Activated T-helper 1 cell treated with anti-CD3 and anti-CD28 coated beads, Interleukin-12 subunit alpha, Interleukin-12 subunit beta, Interleukin-2, Interleukin-4 antibody, amounts not matched to agents 30 ng/mL and 10 ng/mL and 1 ng/mL, durations not matched to agents 14 hours and 24 hours and 36 hours (primary cell): ENCODE measurements around the gene TSPAN9. TPM values are rescaled to one million over a fixed set of nuclear protein-coding genes. Genes with fewer than 3 reads are reported as not detected.

ENCODE experiments used
- DNase-seq: peaks from one replicate; pipeline ENCODE4 v3.0.0; 2021; ENCODE audit warnings: low spot score
- H3K27ac Mint-ChIP-seq: one replicate; pipeline ENCODE4 v1.8.0; 2021; ENCODE audit warnings: mild to moderate bottlenecking, mixed read lengths
- H3K27me3 Mint-ChIP-seq: one replicate; pipeline ENCODE4 v1.8.0; 2022; ENCODE audit warnings: mild to moderate bottlenecking, moderate library complexity, mixed read lengths; ENCODE audit not compliant: insufficient read depth
- H3K36me3 Mint-ChIP-seq: one replicate; pipeline ENCODE4 v1.8.0; 2021; ENCODE audit warnings: low read depth, mixed read lengths
- H3K4me1 Mint-ChIP-seq: one replicate; pipeline ENCODE4 v1.8.0; 2021; ENCODE audit warnings: low read depth, mixed read lengths
- H3K4me3 Mint-ChIP-seq: one replicate; pipeline ENCODE4 v1.8.0; 2021; ENCODE audit warnings: mild to moderate bottlenecking, moderate library complexity, mixed read lengths
- H3K9me3 Mint-ChIP-seq: one replicate; pipeline ENCODE4 v1.8.0; 2021; ENCODE audit warnings: mixed read lengths
- intact Hi-C: fragments of 100-400 bp; cut with micrococcal nuclease; formaldehyde crosslinking; loops from one replicate; pipeline ENCODE4 v1.15.1; 2024
- total RNA-seq: library from RNA; stranded (reverse); gene quantifications from 2 replicates; pipeline ENCODE4 v1.2.3, GENCODE V29; 2022

The TSPAN9 gene
- total RNA-seq, 1 donor from 2014 or later: 0.44 TPM

GRCh38 chr12:3139760-3140159 is 62.6 kb downstream of the TSPAN9 start:
- Mint-ChIP-seq H3K4me3 (no peak overlapping the region), H3K9me3 (no peaks in the 10 kb centered on the region), H3K27me3 (peaks cover 15% of the 10 kb centered on the region), H3K27ac (no peak overlapping the region), H3K36me3 (no peaks in the 10 kb centered on the region), H3K4me1 (no peaks in the 10 kb centered on the region)
- intact Hi-C loops: no loop called here
- DNase-seq: no peak

DNA sequence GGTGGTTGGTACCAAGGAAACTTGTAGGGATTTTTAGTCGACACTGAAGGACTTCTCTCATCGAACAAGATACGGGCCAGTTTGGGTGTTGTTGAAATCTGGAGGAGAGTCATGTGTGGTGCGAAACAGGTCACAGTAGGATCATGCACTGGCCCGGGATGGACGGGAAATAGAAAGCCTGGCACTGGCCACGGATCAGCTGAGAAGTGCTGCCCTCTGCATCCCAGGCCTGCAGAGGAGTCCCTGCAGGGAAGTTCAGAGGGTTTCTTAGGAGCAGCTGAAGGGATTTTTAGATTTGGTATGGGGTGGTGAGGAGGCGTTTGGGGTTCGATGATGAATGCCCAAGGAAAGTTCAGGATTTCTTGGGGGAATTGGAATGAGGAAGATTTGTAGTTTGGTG is 63.1 kb downstream of the TSPAN9 start:
- DNase-seq: no peak
- Mint-ChIP-seq H3K4me1 (no peaks in the 10 kb centered on the region), H3K9me3 (no peaks in the 10 kb centered on the region), H3K4me3 (no peak overlapping the region), H3K36me3 (no peaks in the 10 kb centered on the region), H3K27me3 (peaks cover 15% of the 10 kb centered on the region), H3K27ac (no peak overlapping the region)
- intact Hi-C loops: no loop called here

GRCh38 chr12:3141339-3142321 is 64.5 kb downstream of the TSPAN9 start:
- Mint-ChIP-seq H3K4me1 (no peaks in the 10 kb centered on the region), H3K27ac (no peak overlapping the region), H3K9me3 (no peaks in the 10 kb centered on the region), H3K4me3 (no peak overlapping the region), H3K27me3 (peaks cover 9% of the 10 kb centered on the region), H3K36me3 (no peaks in the 10 kb centered on the region)
- intact Hi-C loops: no loop called here
- no peak for DNase-seq

- Mint-ChIP-seq H3K27ac (no peak overlapping the region), H3K9me3 (no peaks in the 10 kb centered on the region), H3K36me3 (no peaks in the 10 kb centered on the region), H3K27me3 (peaks cover 7% of the 10 kb centered on the region), H3K4me3 (no peak overlapping the region), H3K4me1 (no peaks in the 10 kb centered on the region)
- intact Hi-C loops: no loop called here
- DNase-seq: no peak
Observed at GRCh38 chr12:3142386-3142785, 65.2 kb downstream of the TSPAN9 start.

- no peaks in the 10 kb centered on the region for H3K9me3 Mint-ChIP-seq
- H3K36me3 Mint-ChIP-seq: no peaks in the 10 kb centered on the region
- peaks cover 10% of the 10 kb centered on the region for H3K27me3 Mint-ChIP-seq
- intact Hi-C loops: no loop called here
- DNase-seq: no peak
- H3K4me1 Mint-ChIP-seq: no peaks in the 10 kb centered on the region
- H3K27ac Mint-ChIP-seq: no peak overlapping the region
- H3K4me3 Mint-ChIP-seq: no peak overlapping the region
Observed at GRCh38 chr12:3144495-3144894, 67.3 kb downstream of the TSPAN9 start.

GRCh38 chr12:3145033-3145432 is 67.9 kb downstream of the TSPAN9 start:
- H3K4me3 Mint-ChIP-seq: no peak overlapping the region
- H3K36me3 Mint-ChIP-seq: no peaks in the 10 kb centered on the region
- no peak overlapping the region for H3K27ac Mint-ChIP-seq

DNA sequence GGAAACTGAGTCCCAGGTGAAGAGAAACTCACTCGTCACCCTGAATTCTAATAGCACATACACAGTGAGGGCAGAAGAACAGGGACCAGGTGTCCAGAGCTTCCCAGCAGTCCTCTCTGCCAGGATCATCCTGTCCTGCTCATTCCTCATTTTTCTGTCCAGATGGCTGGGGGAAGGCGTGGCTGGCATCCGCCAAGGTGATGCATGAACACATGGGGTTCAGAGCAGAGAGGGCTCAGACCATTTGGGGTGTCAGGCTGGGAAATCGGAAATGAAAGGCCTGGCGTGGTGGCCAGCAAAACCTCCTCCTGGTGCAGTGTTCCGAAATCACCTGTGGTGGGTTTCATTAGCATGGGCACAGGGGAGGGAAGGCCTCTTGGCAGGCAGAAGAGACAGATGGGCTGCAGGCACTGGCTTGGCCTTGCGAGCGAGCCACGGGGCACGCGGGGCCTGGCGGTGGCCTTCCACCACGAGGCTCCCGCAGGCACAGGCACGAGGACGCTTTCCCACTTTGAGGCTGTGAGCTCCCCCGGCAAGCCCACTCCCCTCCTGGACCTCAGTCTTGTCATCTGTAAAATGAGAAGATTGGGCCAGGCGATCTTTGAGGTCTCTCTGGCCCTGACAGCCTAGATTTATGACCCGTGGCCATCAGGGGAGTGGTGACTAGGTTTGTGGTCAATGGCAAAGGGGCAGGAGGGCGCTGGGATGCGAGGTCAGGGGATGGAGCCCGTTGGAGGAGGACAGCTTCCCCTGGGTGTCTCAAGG is 68.5 kb downstream of the TSPAN9 start:
- intact Hi-C loops: no loop called here
- Mint-ChIP-seq H3K4me3 (no peak overlapping the region), H3K27me3 (peaks cover 7% of the 10 kb centered on the region), H3K27ac (no peak overlapping the region), H3K4me1 (no peaks in the 10 kb centered on the region), H3K9me3 (no peaks in the 10 kb centered on the region), H3K36me3 (no peaks in the 10 kb centered on the region)
- DNase-seq: no peak

More at GRCh38 chr12:3145033-3145432, 67.9 kb downstream of the TSPAN9 start:
- no peaks in the 10 kb centered on the region for H3K9me3 Mint-ChIP-seq
- peaks cover 10% of the 10 kb centered on the region for H3K27me3 Mint-ChIP-seq
- intact Hi-C loops: no loop called here
- H3K4me1 Mint-ChIP-seq: no peaks in the 10 kb centered on the region
- no peak for DNase-seq

- no peaks in the 10 kb centered on the region for H3K36me3 Mint-ChIP-seq
- no peak overlapping the region for H3K4me3 Mint-ChIP-seq
- H3K27me3 Mint-ChIP-seq: peaks cover 9% of the 10 kb centered on the region
- DNase-seq: no peak
- H3K4me1 Mint-ChIP-seq: no peaks in the 10 kb centered on the region
- no peak overlapping the region for H3K27ac Mint-ChIP-seq
- intact Hi-C loops: no loop called here
- no peaks in the 10 kb centered on the region for H3K9me3 Mint-ChIP-seq
Observed at GRCh38 chr12:3147260-3147659, 70.1 kb downstream of the TSPAN9 start.

DNA sequence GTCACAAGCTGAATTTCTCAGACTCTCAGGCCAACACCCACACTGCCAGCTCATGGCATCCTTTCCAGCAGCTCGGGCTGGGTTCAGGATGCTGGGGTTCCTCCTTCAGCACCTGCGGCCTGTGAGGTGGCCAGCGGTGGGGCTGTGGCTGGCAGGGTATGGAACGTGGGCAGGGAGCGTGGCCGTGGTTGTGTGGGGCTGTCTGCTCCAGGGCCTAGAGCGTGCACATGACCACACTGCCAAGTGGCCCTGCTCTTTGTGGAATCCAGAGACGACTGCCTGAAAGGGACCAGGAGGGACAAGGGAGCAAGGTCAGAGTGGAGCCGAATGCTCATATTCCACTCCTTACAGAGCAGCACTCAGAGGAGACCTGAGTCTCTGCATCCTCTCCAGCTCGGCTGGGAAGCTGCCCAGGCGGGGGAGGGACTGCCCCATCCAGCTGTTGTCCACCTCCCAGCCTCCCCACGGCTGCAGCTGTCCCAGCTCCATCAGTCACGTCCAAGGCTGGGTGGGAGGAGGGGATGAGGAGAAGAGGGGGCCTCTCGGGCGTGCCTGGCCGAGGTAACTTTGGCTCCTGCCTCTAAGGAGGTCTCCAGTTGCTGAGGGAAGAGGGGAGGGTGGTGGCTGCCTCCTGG is 71.3 kb downstream of the TSPAN9 start:
- H3K4me3 Mint-ChIP-seq: no peak overlapping the region
- H3K4me1 Mint-ChIP-seq: no peaks in the 10 kb centered on the region
- H3K27me3 Mint-ChIP-seq: peaks cover 9% of the 10 kb centered on the region
- H3K27ac Mint-ChIP-seq: no peak overlapping the region
- intact Hi-C loops: no loop called here
- H3K9me3 Mint-ChIP-seq: no peaks in the 10 kb centered on the region
- DNase-seq: no peak
- no peaks in the 10 kb centered on the region for H3K36me3 Mint-ChIP-seq

GRCh38 chr12:3149515-3150307 is 72.5 kb downstream of the TSPAN9 start:
- intact Hi-C loops: no loop called here
- H3K9me3 Mint-ChIP-seq: no peaks in the 10 kb centered on the region

GRCh38 chr12:3150308-3150670 is 73.1 kb downstream of the TSPAN9 start:
- intact Hi-C loops: no loop called here
- DNase-seq: no peak
- peaks cover 9% of the 10 kb centered on the region for H3K27me3 Mint-ChIP-seq
- no peaks in the 10 kb centered on the region for H3K9me3 Mint-ChIP-seq
- no peak overlapping the region for H3K27ac Mint-ChIP-seq
- no peak overlapping the region for H3K4me3 Mint-ChIP-seq
- H3K36me3 Mint-ChIP-seq: no peaks in the 10 kb centered on the region
- no peaks in the 10 kb centered on the region for H3K4me1 Mint-ChIP-seq

More at GRCh38 chr12:3149515-3150307, 72.5 kb downstream of the TSPAN9 start:
- Mint-ChIP-seq H3K36me3 (no peaks in the 10 kb centered on the region), H3K27me3 (peaks cover 9% of the 10 kb centered on the region), H3K27ac (no peak overlapping the region), H3K4me1 (no peaks in the 10 kb centered on the region), H3K4me3 (no peak overlapping the region)
- DNase-seq: no peak
